Measurements from ENCODE around the gene CAMTA1.

The CAMTA1 gene

GRCh38 chr1:7426780-7427604 is 641.7 kb downstream of the CAMTA1 start:
- DNase-seq: no peak

- no peak for DNase-seq
These were observed 642.5 kb downstream of the CAMTA1 start for GRCh38 chr1:7427605-7428300.

- DNase-seq: no peak
These were observed 644.0 kb downstream of the CAMTA1 start for GRCh38 chr1:7429290-7429689.

- DNase-seq: no peak
These were observed 644.9 kb downstream of the CAMTA1 start for GRCh38 chr1:7430047-7430608.

- no peak for DNase-seq
These were observed 645.4 kb downstream of the CAMTA1 start for GRCh38 chr1:7430691-7431090.

- DNase-seq: no peak
These were observed 647.0 kb downstream of the CAMTA1 start for GRCh38 chr1:7432102-7432899.

- no peak for DNase-seq
These were observed 647.7 kb downstream of the CAMTA1 start for GRCh38 chr1:7432900-7433380.

GRCh38 chr1:7434566-7434965 is 649.3 kb downstream of the CAMTA1 start:
- DNase-seq: no peak

GRCh38 chr1:7435276-7436055 is 650.2 kb downstream of the CAMTA1 start:
- DNase-seq: no peak

GRCh38 chr1:7436056-7437005 is 651.1 kb downstream of the CAMTA1 start:
- DNase-seq: no peak

- DNase-seq: no peak
These were observed 651.8 kb downstream of the CAMTA1 start for GRCh38 chr1:7437036-7437435.

GRCh38 chr1:7437608-7438395 is 652.5 kb downstream of the CAMTA1 start:
- no peak for DNase-seq

- no peak for DNase-seq
These were observed 653.1 kb downstream of the CAMTA1 start for GRCh38 chr1:7438396-7438785.

GRCh38 chr1:7438921-7439655 is 653.8 kb downstream of the CAMTA1 start:
- no peak for DNase-seq

- no peak for DNase-seq
These were observed 654.9 kb downstream of the CAMTA1 start for GRCh38 chr1:7440154-7440553.

- DNase-seq: no peak
These were observed 656.0 kb downstream of the CAMTA1 start for GRCh38 chr1:7441143-7441841.

GRCh38 chr1:7442036-7442435 is 656.8 kb downstream of the CAMTA1 start:
- DNase-seq: no peak

- DNase-seq: no peak
These were observed 657.7 kb downstream of the CAMTA1 start for GRCh38 chr1:7442918-7443317.

Measured in suppressor macrophage (primary cell).